ENCODE measurements around the gene RHOT1.

DNA sequence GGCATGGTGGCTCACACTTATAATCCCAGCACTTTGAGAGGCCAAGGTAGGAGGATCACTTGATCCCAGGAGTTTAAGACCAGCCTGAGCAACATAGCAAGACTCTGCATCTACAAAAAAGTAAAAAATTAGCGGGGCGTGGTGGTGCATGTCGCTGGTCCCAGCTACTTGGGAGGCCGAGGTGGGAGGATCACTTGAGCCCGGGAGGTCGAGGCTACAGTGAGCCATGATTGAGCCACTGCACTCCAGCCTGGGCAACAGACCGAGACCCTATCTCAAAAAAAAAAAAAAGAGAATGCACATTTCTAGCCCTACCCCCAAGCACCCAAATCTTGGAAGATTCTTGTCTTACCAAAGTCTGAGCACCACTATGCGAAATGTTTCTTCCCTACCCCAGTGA lies 15.6 kb upstream of the RHOT1 start:
- TF ChIP-seq, protein P1, sequence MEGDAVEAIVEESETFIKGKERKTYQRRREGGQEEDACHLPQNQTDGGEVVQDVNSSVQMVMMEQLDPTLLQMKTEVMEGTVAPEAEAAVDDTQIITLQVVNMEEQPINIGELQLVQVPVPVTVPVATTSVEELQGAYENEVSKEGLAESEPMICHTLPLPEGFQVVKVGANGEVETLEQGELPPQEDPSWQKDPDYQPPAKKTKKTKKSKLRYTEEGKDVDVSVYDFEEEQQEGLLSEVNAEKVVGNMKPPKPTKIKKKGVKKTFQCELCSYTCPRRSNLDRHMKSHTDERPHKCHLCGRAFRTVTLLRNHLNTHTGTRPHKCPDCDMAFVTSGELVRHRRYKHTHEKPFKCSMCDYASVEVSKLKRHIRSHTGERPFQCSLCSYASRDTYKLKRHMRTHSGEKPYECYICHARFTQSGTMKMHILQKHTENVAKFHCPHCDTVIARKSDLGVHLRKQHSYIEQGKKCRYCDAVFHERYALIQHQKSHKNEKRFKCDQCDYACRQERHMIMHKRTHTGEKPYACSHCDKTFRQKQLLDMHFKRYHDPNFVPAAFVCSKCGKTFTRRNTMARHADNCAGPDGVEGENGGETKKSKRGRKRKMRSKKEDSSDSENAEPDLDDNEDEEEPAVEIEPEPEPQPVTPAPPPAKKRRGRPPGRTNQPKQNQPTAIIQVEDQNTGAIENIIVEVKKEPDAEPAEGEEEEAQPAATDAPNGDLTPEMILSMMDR (IDR thresholded peaks at IDR 0.05), result no peak
- no peak for TF ChIP-seq EZH2 (IDR thresholded peaks at IDR 0.05)

Measured in neural progenitor cell (in vitro differentiated cells).